GM12864 (cell line): ENCODE data around the gene CCNG2.

ENCODE experiments used
- DNase-seq: peaks from one replicate; pipeline ENCODE4 v3.0.0-alpha.2; 2011; ENCODE audit warnings: low read depth
- H3K4me3 ChIP-seq: 2 replicates; pipeline ENCODE4 v1.5.1; 2011; ENCODE audit warnings: mild to moderate bottlenecking, low read depth, low read length, control low read depth
- CTCF ChIP-seq: IDR thresholded peaks from 2 replicates; pipeline ENCODE4 v1.5.1; 2011; ENCODE audit warnings: low read depth, mild to moderate bottlenecking, moderate library complexity, low read length, control low read depth, inconsistent platforms; ENCODE audit errors: missing control alignments

The CCNG2 gene

GRCh38 chr4:77199701-77200100 is 42.7 kb downstream of the CCNG2 start:
- DNase-seq: no peak
- no peak for TF ChIP-seq CTCF
- H3K4me3 ChIP-seq: no peak overlapping the region

GRCh38 chr4:77201343-77201742 is 44.3 kb downstream of the CCNG2 start:
- no peak for DNase-seq
- no peak overlapping the region for H3K4me3 ChIP-seq
- no peak for TF ChIP-seq CTCF

GRCh38 chr4:77201857-77202256 is 44.9 kb downstream of the CCNG2 start:
- TF ChIP-seq CTCF: no peak
- no peak for DNase-seq
- no peak overlapping the region for H3K4me3 ChIP-seq

GRCh38 chr4:77202491-77202890 is 45.5 kb downstream of the CCNG2 start:
- TF ChIP-seq CTCF: no peak
- no peak for DNase-seq
- no peak overlapping the region for H3K4me3 ChIP-seq

- peak; percentile 80 for TF ChIP-seq CTCF
- DNase-seq: peak; percentile 55
- no peak overlapping the region for H3K4me3 ChIP-seq
Observed at GRCh38 chr4:77203380-77204197, 46.6 kb downstream of the CCNG2 start.

GRCh38 chr4:77204621-77205020 is 47.6 kb downstream of the CCNG2 start:
- TF ChIP-seq CTCF: no peak
- DNase-seq: no peak
- no peak overlapping the region for H3K4me3 ChIP-seq

GRCh38 chr4:77209012-77209411 is 52.0 kb downstream of the CCNG2 start:
- no peak overlapping the region for H3K4me3 ChIP-seq
- DNase-seq: no peak
- TF ChIP-seq CTCF: no peak
